ENCODE measurements around the gene CPNE5.

The CPNE5 gene

GRCh38 chr6:36784376-36784636 lies 54.9 kb downstream of the CPNE5 start:
- H3K27ac ChIP-seq (replicated peaks), result no peak overlapping the region
- no peak overlapping the region for H3K4me3 ChIP-seq (replicated peaks; ENCODE audit: insufficient read depth, low read length)
- no peaks in the 10 kb centered on the region for H3K27me3 ChIP-seq (ENCODE audit: insufficient read depth, poor library complexity, severe bottlenecking)
- DNase-seq (ENCODE audit: low read depth in 1 of 2, low spot score in 1 of 2), result no peak
- TF ChIP-seq, protein P1, sequence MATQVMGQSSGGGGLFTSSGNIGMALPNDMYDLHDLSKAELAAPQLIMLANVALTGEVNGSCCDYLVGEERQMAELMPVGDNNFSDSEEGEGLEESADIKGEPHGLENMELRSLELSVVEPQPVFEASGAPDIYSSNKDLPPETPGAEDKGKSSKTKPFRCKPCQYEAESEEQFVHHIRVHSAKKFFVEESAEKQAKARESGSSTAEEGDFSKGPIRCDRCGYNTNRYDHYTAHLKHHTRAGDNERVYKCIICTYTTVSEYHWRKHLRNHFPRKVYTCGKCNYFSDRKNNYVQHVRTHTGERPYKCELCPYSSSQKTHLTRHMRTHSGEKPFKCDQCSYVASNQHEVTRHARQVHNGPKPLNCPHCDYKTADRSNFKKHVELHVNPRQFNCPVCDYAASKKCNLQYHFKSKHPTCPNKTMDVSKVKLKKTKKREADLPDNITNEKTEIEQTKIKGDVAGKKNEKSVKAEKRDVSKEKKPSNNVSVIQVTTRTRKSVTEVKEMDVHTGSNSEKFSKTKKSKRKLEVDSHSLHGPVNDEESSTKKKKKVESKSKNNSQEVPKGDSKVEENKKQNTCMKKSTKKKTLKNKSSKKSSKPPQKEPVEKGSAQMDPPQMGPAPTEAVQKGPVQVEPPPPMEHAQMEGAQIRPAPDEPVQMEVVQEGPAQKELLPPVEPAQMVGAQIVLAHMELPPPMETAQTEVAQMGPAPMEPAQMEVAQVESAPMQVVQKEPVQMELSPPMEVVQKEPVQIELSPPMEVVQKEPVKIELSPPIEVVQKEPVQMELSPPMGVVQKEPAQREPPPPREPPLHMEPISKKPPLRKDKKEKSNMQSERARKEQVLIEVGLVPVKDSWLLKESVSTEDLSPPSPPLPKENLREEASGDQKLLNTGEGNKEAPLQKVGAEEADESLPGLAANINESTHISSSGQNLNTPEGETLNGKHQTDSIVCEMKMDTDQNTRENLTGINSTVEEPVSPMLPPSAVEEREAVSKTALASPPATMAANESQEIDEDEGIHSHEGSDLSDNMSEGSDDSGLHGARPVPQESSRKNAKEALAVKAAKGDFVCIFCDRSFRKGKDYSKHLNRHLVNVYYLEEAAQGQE (IDR thresholded peaks at IDR 0.05; ENCODE audit: insufficient replicate concordance, low read depth), result no peak
- TF ChIP-seq, protein P2, sequence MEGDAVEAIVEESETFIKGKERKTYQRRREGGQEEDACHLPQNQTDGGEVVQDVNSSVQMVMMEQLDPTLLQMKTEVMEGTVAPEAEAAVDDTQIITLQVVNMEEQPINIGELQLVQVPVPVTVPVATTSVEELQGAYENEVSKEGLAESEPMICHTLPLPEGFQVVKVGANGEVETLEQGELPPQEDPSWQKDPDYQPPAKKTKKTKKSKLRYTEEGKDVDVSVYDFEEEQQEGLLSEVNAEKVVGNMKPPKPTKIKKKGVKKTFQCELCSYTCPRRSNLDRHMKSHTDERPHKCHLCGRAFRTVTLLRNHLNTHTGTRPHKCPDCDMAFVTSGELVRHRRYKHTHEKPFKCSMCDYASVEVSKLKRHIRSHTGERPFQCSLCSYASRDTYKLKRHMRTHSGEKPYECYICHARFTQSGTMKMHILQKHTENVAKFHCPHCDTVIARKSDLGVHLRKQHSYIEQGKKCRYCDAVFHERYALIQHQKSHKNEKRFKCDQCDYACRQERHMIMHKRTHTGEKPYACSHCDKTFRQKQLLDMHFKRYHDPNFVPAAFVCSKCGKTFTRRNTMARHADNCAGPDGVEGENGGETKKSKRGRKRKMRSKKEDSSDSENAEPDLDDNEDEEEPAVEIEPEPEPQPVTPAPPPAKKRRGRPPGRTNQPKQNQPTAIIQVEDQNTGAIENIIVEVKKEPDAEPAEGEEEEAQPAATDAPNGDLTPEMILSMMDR (IDR thresholded peaks at IDR 0.05; ENCODE audit: insufficient read depth, low read length), result no peak
- TF ChIP-seq SPI1 (IDR thresholded peaks at IDR 0.05; ENCODE audit: borderline replicate concordance, low read depth) (no peak), POLR2AphosphoS5 (IDR thresholded peaks at IDR 0.05; ENCODE audit: low read depth) (no peak), GABPA (IDR thresholded peaks at IDR 0.05; ENCODE audit: low read depth) (no peak)

- TF ChIP-seq GABPA (IDR thresholded peaks at IDR 0.05; ENCODE audit: low read depth), result no peak
- TF ChIP-seq POLR2AphosphoS5 (IDR thresholded peaks at IDR 0.05; ENCODE audit: low read depth), result no peak
- TF ChIP-seq, protein P1 (IDR thresholded peaks at IDR 0.05; ENCODE audit: insufficient replicate concordance, low read depth), result no peak
- no peak for TF ChIP-seq SPI1 (IDR thresholded peaks at IDR 0.05; ENCODE audit: borderline replicate concordance, low read depth)
- TF ChIP-seq, protein P2 (IDR thresholded peaks at IDR 0.05; ENCODE audit: insufficient read depth, low read length), result no peak
- no peaks in the 10 kb centered on the region for H3K27me3 ChIP-seq (ENCODE audit: insufficient read depth, poor library complexity, severe bottlenecking)
- H3K27ac ChIP-seq (replicated peaks), result no peak overlapping the region
- no peak for DNase-seq (ENCODE audit: low read depth in 1 of 2, low spot score in 1 of 2)
- no peak overlapping the region for H3K4me3 ChIP-seq (replicated peaks; ENCODE audit: insufficient read depth, low read length)
Observed at GRCh38 chr6:36783603-36784375, 55.5 kb downstream of the CPNE5 start.

DNA sequence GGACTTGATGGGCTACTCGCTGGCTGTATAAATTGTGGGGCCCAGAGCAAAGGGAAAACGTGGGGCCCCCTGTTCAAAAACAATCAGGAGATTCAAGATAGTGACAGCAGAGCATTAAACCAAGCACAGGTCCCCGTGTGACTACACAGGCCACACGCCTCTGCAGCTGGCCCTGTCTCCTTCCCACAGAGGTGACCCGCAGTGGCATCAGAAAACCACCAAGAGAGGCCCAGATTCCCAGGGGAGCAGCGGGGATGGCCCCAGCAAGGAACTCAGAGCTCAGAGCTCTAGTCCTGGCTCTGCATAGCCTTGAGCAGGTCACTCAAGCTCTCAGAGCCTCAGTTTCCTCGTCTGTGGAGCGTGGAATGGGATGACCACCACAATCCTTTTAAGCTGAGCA lies 57.6 kb downstream of the CPNE5 start:
- H3K27ac ChIP-seq (replicated peaks), result no peak overlapping the region
- no peaks in the 10 kb centered on the region for H3K27me3 ChIP-seq (ENCODE audit: insufficient read depth, poor library complexity, severe bottlenecking)
- DNase-seq (ENCODE audit: low read depth in 1 of 2, low spot score in 1 of 2), result peak in 1 of 2 experiments; percentile 32
- H3K4me3 ChIP-seq (replicated peaks; ENCODE audit: insufficient read depth, low read length), result no peak overlapping the region
- TF ChIP-seq POLR2AphosphoS5 (IDR thresholded peaks at IDR 0.05; ENCODE audit: low read depth) (0 out of 2 replicates have a peak, but pooled peaks have one; percentile 29), SPI1 (IDR thresholded peaks at IDR 0.05; ENCODE audit: borderline replicate concordance, low read depth) (no peak)

- TF ChIP-seq SPI1 (IDR thresholded peaks at IDR 0.05; ENCODE audit: borderline replicate concordance, low read depth) (peak; percentile 93), GABPA (IDR thresholded peaks at IDR 0.05; ENCODE audit: low read depth) (no peak)
- Histone ChIP-seq H3K27me3 (ENCODE audit: insufficient read depth, poor library complexity, severe bottlenecking) (no peaks in the 10 kb centered on the region), H3K27ac (replicated peaks) (no peak overlapping the region; the same call in 1 of the 2 replicates), H3K4me3 (replicated peaks; ENCODE audit: insufficient read depth, low read length) (no peak overlapping the region)
- peak in 1 of 2 experiments; percentile 81 for DNase-seq (ENCODE audit: low read depth in 1 of 2, low spot score in 1 of 2)
Observed at GRCh38 chr6:36780442-36781177, 58.6 kb downstream of the CPNE5 start.
